K562 (cell line): Measurements from ENCODE around the gene PPT2. TPM values are rescaled to one million over a fixed set of nuclear protein-coding genes. Genes with fewer than 3 reads are reported as not detected.

Experiments
- ATF2 ChIP-seq: sonication (generic); formaldehyde crosslinking; IDR thresholded peaks from 2 replicates; pipeline ENCODE4 v1.8.1; 2022; ENCODE audit warnings: missing genetic modification reagents
- ATF6 ChIP-seq: sonication (generic); formaldehyde crosslinking; IDR thresholded peaks from 2 replicates; pipeline ENCODE4 v1.4.0; 2020; ENCODE audit warnings: mild to moderate bottlenecking, missing genetic modification reagents
- BMI1 ChIP-seq: fragments of 150-350 bp; IDR thresholded peaks from 2 replicates; pipeline ENCODE4 v1.6.1; 2014; ENCODE audit warnings: low read length
- CBFA2T3 ChIP-seq: fragments of 450-650 bp; IDR thresholded peaks from 2 replicates; pipeline ENCODE4 v1.6.1; 2017
- FOXJ3 ChIP-seq: sonication (generic); formaldehyde crosslinking; IDR thresholded peaks from 2 replicates; pipeline ENCODE4 v1.4.0; 2020; ENCODE audit warnings: mild to moderate bottlenecking, missing genetic modification reagents
- HNRNPH1 ChIP-seq: fragments of 200-400 bp; formaldehyde crosslinking; optimal IDR thresholded peaks from 2 replicates; pipeline ENCODE3; 2017; ENCODE audit warnings: low read depth, mild to moderate bottlenecking, low read length, moderate library complexity
- IRF2 ChIP-seq: sonication (generic); formaldehyde crosslinking; IDR thresholded peaks from 2 replicates; pipeline ENCODE4 v1.8.1; 2022; ENCODE audit warnings: mild to moderate bottlenecking, missing genetic modification reagents
- POLR3G ChIP-seq: IDR thresholded peaks from 2 replicates; pipeline ENCODE4 v1.6.1; 2011; ENCODE audit not compliant: insufficient read length, insufficient replicate concordance; ENCODE audit errors: extremely low read depth
- PTTG1 ChIP-seq: fragments of 450-650 bp; IDR thresholded peaks from 2 replicates; pipeline ENCODE4 v1.6.1; 2016; ENCODE audit warnings: low read depth, mild to moderate bottlenecking, missing genetic modification characterization, missing compliant biosample characterization
- RBM17 ChIP-seq: fragments of 200-400 bp; formaldehyde crosslinking; IDR thresholded peaks from 2 replicates; pipeline ENCODE4 v1.6.1; 2017; ENCODE audit warnings: low read depth, mild to moderate bottlenecking, low read length, borderline replicate concordance
- SP1 ChIP-seq: sonication (generic); formaldehyde crosslinking; IDR thresholded peaks from 2 replicates; pipeline ENCODE4 v1.8.1; 2022; ENCODE audit warnings: mild to moderate bottlenecking, missing genetic modification reagents
- STAT6 ChIP-seq: sonication (generic); formaldehyde crosslinking; IDR thresholded peaks from 2 replicates; pipeline ENCODE4 v1.8.1; 2023; ENCODE audit warnings: mild to moderate bottlenecking, missing genetic modification reagents
- TARDBP ChIP-seq: fragments of 450-650 bp; IDR thresholded peaks from 2 replicates; pipeline ENCODE4 v1.6.1; 2016
- ZBED1 ChIP-seq: IDR thresholded peaks from 2 replicates; pipeline ENCODE4 v1.6.1; 2014
- ZBTB17 ChIP-seq: fragments of 450-650 bp; formaldehyde crosslinking; IDR thresholded peaks from 2 replicates; pipeline ENCODE4 v1.4.0; 2020; ENCODE audit warnings: mild to moderate bottlenecking
- ZKSCAN3 ChIP-seq: fragments of 250-450 bp; sonication (Bioruptor Pico); IDR thresholded peaks from 2 replicates; pipeline ENCODE4 v1.4.0; 2020
- ZNF140 ChIP-seq: fragments of 250-450 bp; sonication (Bioruptor Pico); IDR thresholded peaks from 2 replicates; pipeline ENCODE4 v1.8.0; 2021; ENCODE audit warnings: moderate library complexity, mild to moderate bottlenecking, inconsistent platforms
- ZNF239 ChIP-seq: fragments of 250-450 bp; sonication (Bioruptor Pico); IDR thresholded peaks from 2 replicates; pipeline ENCODE4 v1.4.0; 2020; ENCODE audit warnings: mild to moderate bottlenecking
- ZNF583 ChIP-seq: fragments of 250-450 bp; sonication (Bioruptor Pico); IDR thresholded peaks from 2 replicates; pipeline ENCODE4 v1.4.0; 2020
- ZNF75A ChIP-seq: fragments of 450-650 bp; formaldehyde crosslinking; IDR thresholded peaks from 2 replicates; pipeline ENCODE4 v1.4.0; 2020; ENCODE audit warnings: mild to moderate bottlenecking
- polyA plus RNA-seq, 8 experiments: library from polyadenylated mRNA; depleted of rRNA in 4 of 8; stranded (reverse) in 5 of 8; unstranded in 3 of 8; fragments of >200 nt; fragmentation: Nextera tagmentation in 2 of 8; fragmentation: Illumina TruSeq in 1 of 8; extraction: Ambion mirVana in 2 of 8; extraction: Trizol in 1 of 8; gene quantifications; 2 replicates each; pipeline versions ENCODE4 v1.2.1 to v1.2.3, GENCODE V29; 2011 to 2014; ENCODE audit warnings: inconsistent platforms in 1 of 8, missing spikeins in 1 of 8
- total RNA-seq, 7 experiments: library from RNA; depleted of rRNA in 6 of 7; stranded (reverse); fragments of >200 nt in 6 of 7; fragmentation: Illumina TruSeq in 2 of 7; extraction: Trizol in 2 of 7; gene quantifications; 2 replicates each; pipeline versions ENCODE4 v1.2.1 to v1.2.3, GENCODE V29; 2011 to 2021; ENCODE audit warnings: low replicate concordance in 1 of 7
- TF ChIP-seq, protein P1 (sequence below), 2 experiments: fragments of 450-650 bp in 1 of 2; IDR thresholded peaks; 2 replicates each; pipeline ENCODE4 v1.6.1; 2011 to 2017; ENCODE audit warnings: low read depth in 2 of 2, antibody characterized with exemption in 1 of 2, borderline replicate concordance in 1 of 2, low read length in 1 of 2, mild to moderate bottlenecking in 1 of 2, mixed read lengths in 1 of 2; ENCODE audit not compliant: control insufficient read depth in 1 of 2

Gene PPT2
- total and polyA plus RNA-seq, 9 of the 15 experiments (the other 6 are each of a cell fraction or from before 2014, with no cell fraction given): 27.4 to 98.8 (median 69.9) TPM

DNA sequence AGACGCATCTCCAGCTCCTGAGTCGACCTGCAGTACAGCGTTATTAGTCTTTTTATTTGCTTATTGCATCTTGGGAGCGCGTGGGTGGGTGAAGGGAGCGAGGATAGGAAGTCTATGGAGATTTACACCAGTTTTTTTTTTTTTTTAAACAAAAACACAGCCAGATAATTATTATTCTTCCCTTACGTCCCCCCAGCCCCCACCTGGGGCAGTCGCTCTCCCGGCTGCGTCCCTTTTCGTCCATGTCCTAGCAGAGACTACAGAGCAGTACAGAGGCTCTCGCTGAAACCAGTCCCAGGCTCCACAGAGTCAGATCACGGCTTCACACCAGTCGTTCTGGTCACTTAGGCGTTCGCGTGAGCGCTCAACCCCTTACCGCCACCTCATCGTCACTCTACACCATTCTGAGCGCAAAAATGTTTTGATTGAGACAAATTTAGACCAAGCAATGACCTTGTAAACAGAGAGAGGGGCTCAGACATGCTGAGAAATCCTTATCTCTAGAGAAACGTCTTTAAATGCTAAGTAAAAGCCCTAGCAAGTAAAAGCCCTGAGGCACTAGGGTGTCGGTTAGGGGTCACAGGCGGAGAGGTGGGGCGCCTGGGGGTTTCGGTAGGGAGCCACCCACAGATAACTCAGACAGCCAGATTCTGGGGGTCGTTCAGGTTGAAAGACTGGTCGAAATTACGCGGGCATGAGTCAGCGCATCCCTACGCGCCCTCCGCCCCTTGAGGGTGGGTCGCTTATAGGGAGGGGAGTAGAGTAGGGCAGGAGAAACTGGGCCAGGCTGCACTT lies 975 bp upstream of the PPT2 start (continued):
- TF ChIP-seq FOXJ3: no peak
- TF ChIP-seq CBFA2T3: peak; percentile 20; the same call in 1 of the 2 replicates
- no peak for TF ChIP-seq PTTG1 (tag)
- TF ChIP-seq ZBTB17 (CRISPR knock-in tag): no peak
- TF ChIP-seq, protein P1, sequence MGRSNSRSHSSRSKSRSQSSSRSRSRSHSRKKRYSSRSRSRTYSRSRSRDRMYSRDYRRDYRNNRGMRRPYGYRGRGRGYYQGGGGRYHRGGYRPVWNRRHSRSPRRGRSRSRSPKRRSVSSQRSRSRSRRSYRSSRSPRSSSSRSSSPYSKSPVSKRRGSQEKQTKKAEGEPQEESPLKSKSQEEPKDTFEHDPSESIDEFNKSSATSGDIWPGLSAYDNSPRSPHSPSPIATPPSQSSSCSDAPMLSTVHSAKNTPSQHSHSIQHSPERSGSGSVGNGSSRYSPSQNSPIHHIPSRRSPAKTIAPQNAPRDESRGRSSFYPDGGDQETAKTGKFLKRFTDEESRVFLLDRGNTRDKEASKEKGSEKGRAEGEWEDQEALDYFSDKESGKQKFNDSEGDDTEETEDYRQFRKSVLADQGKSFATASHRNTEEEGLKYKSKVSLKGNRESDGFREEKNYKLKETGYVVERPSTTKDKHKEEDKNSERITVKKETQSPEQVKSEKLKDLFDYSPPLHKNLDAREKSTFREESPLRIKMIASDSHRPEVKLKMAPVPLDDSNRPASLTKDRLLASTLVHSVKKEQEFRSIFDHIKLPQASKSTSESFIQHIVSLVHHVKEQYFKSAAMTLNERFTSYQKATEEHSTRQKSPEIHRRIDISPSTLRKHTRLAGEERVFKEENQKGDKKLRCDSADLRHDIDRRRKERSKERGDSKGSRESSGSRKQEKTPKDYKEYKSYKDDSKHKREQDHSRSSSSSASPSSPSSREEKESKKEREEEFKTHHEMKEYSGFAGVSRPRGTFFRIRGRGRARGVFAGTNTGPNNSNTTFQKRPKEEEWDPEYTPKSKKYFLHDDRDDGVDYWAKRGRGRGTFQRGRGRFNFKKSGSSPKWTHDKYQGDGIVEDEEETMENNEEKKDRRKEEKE (IDR thresholded peaks at IDR 0.05; ENCODE audit: borderline replicate concordance in 1 of 2, control insufficient read depth in 1 of 2, low read depth in 2 of 2, low read length in 1 of 2): no peak
- no peak for TF ChIP-seq HNRNPH1
- TF ChIP-seq ZNF583: no peak
- TF ChIP-seq BMI1: no peak
- TF ChIP-seq ATF2 (CRISPR knock-in tag): no peak
- TF ChIP-seq SP1 (CRISPR knock-in tag): no peak
- TF ChIP-seq POLR3G: no peak
- TF ChIP-seq ZNF75A (CRISPR knock-in tag): no peak
- TF ChIP-seq STAT6 (CRISPR knock-in tag): no peak
- TF ChIP-seq RBM17: no peak
- TF ChIP-seq ZNF140: no peak
- TF ChIP-seq IRF2 (CRISPR knock-in tag): no peak
- no peak for TF ChIP-seq ZKSCAN3
- TF ChIP-seq ATF6 (CRISPR knock-in tag): no peak
- no peak for TF ChIP-seq ZNF239 (CRISPR knock-in tag)
- no peak for TF ChIP-seq TARDBP
- no peak for TF ChIP-seq ZBED1
